Ishikawa (cell line): ENCODE measurements around the gene ADCY2.

Experiments used
- CREB1 ChIP-seq: IDR thresholded peaks from 2 replicates; pipeline ENCODE4 v1.6.1; 2012; ENCODE audit warnings: low read depth
- EP300 ChIP-seq: IDR thresholded peaks from 2 replicates; pipeline ENCODE4 v1.6.1; 2012; ENCODE audit warnings: borderline replicate concordance
- FOXM1 ChIP-seq: IDR thresholded peaks from 2 replicates; pipeline ENCODE4 v1.6.1; 2012; ENCODE audit warnings: low read depth, borderline replicate concordance
- MAX ChIP-seq: IDR thresholded peaks from 2 replicates; pipeline ENCODE4 v1.6.1; 2012
- RAD21 ChIP-seq: IDR thresholded peaks from 2 replicates; pipeline ENCODE4 v1.6.1; 2012; ENCODE audit warnings: low read depth
- REST ChIP-seq: IDR thresholded peaks from 2 replicates; pipeline ENCODE4 v1.6.1; 2012; ENCODE audit warnings: low read depth, mild to moderate bottlenecking
- TAF1 ChIP-seq: IDR thresholded peaks from 2 replicates; pipeline ENCODE4 v1.6.1; 2012; ENCODE audit warnings: low read depth, mild to moderate bottlenecking
- ZBTB7A ChIP-seq: IDR thresholded peaks from 2 replicates; pipeline ENCODE4 v1.6.1; 2012; ENCODE audit warnings: low read depth

- TF ChIP-seq MAX (no peak), EP300 (no peak), ZBTB7A (no peak), FOXM1 (no peak), CREB1 (no peak), TAF1 (no peak), RAD21 (no peak), REST (no peak)
Measured at GRCh38 chr5:7873216-7873615, 477.3 kb downstream of the ADCY2 start.
